NCI-H748 (cell line): ENCODE results near the gene SLC13A5.
"Not testable (repeated sequence)": the region's sequence is repeated elsewhere in the genome, so short reads cannot be mapped to it uniquely, and the experiment has no call there.

Source experiments
- DNase-seq: peaks from one replicate; lab custom pipeline; 2025; ENCODE audit not compliant: unreplicated experiment; lab: John Stamatoyannopoulos, UW

Gene SLC13A5

GRCh38 chr17:6711081-6711674 is 2.0 kb downstream of the SLC13A5 start:
- no peak for DNase-seq

GRCh38 chr17:6710317-6710716 is 2.9 kb downstream of the SLC13A5 start:
- no peak for DNase-seq

- DNase-seq: no peak
These were observed 4.7 kb downstream of the SLC13A5 start for GRCh38 chr17:6708357-6708961.

GRCh38 chr17:6706996-6707395 is 6.2 kb downstream of the SLC13A5 start:
- no peak for DNase-seq

DNA sequence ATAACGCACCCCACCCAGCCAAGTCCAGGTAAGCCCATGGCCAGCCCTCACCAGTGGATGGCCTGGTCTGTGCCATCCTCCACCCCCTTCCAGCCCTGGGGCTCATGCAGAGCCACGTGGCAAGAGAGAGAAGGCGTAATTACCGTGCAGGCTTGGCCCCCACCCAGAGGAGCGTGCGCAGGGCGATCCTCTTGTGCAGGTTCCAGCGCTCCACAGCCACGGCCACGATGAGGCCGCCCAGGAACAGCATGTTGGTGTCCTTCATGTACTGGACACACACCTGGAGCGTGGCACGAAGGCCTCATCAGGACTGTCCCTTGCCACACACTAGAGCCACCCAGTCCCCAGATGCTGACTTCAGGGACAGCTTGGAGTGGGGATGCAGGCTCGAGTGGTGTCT is 6.7 kb downstream of the SLC13A5 start:
- no peak for DNase-seq

GRCh38 chr17:6704470-6705052 is 8.6 kb downstream of the SLC13A5 start:
- no peak for DNase-seq

DNA sequence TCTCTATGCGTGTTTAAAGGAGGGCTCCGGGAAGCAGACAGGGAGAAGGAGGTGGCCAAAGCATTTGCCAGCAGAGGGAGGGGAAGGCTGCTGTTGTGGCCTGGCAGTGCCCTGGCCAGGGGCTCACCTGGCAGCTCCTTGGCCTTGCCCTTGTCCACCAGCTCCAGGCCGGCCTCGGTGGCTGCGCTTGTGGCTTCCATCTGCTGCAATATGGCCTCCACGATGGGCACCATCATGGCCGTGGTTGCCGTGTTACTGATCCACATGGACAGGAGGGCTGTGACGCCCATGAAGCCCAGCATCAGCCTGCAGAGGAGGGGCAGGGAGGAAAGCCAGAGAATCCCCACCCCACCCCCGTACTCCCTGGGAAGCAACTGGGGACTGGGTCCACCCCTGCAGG is 9.4 kb downstream of the SLC13A5 start:
- no peak for DNase-seq

DNA sequence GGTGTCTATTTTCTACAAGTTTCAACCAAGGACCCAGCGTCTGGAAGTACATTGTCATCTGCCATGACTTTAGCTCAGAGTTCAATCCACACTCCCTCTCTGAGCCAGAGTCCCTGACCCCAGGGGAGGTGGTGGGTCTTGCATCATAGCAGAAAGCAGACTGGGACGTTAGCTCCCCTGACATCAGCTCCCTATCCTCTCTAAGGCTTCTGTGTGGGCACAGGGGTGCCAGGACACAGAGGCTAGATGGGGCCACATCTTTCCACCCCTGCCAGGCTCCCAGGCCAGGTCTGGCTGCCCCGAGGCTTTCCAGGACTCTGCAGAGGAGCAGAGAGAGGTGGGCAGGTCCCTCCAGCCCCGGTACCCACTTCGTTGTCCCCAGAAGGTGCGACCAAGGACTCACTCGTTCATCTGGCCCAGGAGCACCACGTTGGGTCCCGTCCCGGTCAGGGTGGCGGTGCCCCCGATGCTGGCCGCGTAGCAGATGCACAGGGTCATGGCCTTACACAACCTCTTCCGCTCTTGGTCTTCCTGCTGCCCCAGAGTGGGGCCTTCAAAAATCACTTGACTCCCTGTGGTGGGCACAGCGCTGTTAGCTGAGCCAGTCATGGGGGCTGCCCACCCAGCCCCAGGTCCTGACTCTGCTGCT is 10.5 kb downstream of the SLC13A5 start:
- DNase-seq: no peak

- peak; percentile 45 for DNase-seq
These were observed 11.4 kb downstream of the SLC13A5 start for GRCh38 chr17:6701719-6702118.

DNA sequence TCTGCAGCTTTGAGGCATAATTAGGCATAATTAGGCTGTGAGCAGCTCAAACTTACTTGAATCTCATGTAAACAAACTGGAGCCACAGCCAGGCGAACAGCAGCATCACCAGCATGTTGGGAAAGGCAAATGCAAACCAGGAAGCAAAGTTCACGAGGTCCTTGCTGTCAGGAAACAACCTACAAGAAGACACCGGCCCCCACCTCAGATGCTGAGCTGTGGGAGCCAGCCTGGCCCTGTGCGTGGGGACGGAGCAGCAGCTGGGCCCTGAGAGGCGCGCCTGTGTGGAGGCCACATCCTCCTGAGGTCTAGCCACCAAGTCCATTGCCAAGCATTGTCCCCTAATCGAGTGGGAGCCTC is 12.2 kb downstream of the SLC13A5 start:
- no peak for DNase-seq

DNA sequence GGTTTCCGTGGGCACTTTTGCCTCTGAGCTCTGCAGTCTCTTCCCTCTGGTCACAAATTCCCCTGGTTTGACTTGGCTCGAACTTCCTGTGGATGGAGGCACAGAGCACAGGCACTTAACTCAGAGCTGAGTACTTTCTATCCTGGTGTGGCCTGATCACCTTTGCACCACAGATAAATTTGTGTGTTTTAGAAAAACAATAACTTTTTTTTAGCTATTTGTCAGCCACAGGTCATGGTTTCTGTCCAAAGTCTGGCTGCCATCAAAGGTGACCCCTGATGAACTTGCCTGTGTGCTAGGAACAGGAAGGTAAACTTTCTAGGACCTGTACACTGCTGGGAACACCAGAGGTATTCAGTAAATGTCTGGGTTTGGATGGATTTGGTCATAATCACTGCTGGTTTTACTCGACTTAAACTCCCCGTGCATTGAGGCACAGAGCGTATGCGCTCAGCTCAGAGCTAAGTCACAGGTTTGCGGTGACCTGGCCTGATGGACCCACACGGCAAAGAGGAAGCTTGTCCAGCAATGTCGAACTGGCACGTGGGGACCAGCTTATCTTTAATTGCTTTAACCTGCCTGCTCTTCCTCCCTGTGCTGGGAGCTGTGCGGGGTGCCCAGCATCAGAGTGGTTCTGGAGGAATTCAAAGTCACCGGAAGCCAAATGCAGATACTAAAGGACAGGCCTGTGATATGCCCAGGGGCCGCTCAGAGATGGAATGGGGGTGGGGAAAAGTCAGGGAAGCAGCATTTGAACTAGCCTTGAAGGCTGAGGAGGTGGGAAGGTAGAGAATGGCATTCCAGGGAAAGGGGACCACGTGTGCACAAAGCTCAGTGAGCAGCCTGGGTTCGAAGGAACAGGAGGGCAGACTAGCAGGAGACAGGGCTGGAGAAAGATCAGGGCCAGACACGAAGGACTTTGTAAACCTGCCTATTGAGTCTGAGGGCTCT is 12.9 kb downstream of the SLC13A5 start:
- no peak for DNase-seq

DNA sequence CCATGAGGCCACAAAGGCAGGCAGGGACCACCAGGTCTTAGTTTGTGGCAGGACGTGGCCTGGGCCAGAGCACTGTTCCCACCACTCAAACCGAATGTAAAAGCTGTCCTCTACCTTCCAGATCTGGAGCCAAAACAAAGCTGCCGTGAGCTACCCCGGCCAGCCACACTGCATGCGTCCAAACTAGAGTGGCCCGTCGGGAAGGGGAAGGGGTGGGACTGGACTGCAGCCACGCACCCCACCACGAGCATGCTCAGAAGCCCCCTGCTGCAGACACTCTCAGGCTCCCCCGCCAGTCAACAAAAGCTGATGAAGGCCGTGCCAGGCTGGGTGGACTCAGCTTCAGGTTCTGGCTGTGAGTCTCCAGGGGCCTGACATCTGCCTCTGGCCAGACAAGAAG is 15.2 kb downstream of the SLC13A5 start:
- DNase-seq: no peak

GRCh38 chr17:6696906-6697305 is 16.3 kb downstream of the SLC13A5 start:
- DNase-seq: no peak

- DNase-seq: no peak
These were observed 17.6 kb downstream of the SLC13A5 start for GRCh38 chr17:6695565-6695964.

DNA sequence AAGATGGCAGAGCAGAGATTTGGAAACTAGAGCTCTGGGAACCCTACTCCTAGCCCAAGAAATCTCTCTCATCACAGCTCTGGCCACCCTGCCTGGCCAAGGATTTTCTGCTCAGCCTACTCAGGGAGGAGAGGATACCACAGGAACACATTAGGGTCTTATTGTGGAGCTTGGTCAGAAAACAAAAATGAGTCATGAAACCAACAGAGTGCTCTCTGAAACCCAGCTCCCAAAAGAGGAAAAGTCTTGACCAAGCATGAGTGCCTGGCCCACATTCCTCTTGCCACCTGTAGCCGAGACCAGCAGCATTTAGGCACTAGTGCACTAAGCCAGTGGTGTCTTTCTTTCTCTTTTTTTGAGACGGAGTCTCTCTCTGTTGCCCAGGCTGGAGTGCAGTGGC is 18.1 kb downstream of the SLC13A5 start:
- no peak for DNase-seq

DNA sequence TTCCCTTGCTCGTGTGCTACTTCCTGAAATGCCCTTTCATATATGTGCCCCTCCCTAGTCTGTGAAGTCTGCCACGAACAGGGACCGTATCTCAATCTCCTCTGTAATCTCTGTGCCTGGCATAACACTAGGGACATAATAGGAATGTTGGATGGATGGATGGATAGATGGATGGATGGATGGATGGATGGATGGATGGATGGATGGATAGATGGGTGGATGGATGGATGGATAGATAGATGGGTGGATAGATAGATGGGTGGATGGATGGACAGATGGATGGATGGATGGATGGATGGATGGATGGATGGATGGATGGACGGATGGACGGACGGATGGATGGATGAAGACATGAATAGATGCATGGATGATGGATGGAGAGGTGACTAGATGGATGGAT is 21.2 kb downstream of the SLC13A5 start:
- not testable (repeated sequence) for DNase-seq

DNA sequence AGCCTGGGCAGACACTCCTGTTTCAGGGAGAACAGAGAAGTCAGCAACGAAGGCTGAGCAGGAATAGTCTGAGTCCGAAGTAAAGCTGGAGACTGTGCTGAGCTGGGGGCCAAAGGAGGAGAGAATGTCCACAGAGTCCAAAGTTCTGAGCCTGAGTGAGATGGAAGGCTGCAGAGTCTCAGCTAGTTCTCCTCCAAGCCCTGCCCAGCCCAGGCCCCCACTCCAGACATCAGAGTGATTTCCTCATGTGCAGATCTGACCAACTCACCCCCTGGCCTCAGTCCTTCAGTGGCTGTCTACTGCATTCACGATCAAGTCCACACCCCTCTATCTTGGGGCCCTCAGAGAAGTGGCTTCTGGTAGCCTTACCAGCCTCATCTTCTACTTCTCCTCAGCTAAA is 21.6 kb downstream of the SLC13A5 start:
- DNase-seq: no peak

- DNase-seq: no peak
These were observed 22.5 kb downstream of the SLC13A5 start for GRCh38 chr17:6690641-6691040.

DNA sequence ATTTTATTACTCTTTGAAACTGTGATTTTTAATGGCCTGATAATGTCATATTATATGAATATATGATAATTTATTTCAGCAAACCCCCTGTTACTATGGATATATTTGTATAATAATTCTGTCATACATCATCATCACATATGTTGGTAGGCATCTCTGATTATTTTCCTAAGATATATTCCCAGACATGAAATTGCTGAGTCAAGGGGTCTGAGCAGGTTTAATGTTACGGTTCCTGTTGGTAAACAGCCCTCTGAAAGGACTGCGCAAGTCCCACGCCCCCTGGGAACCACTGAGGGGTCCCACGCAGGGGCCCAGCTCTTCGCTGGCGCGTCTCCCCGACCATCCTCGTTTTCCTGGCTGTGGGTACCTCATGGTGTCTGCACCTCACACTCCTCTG is 24.2 kb downstream of the SLC13A5 start:
- no peak for DNase-seq

GRCh38 chr17:6686026-6686425 is 27.1 kb downstream of the SLC13A5 start:
- peak; percentile 40 for DNase-seq
